Hippocampal formation (tissue), 2 donors: ENCODE measurements around the gene TNFSF15.

Experiments
- DNase-seq, 2 donors: peaks; one replicate each; lab custom pipeline; 2025; lab: John Stamatoyannopoulos, UW

Gene TNFSF15

GRCh38 chr9:114789006-114789405 lies 16.8 kb downstream of the TNFSF15 start:
- no peak for DNase-seq

GRCh38 chr9:114787781-114788498 lies 17.9 kb downstream of the TNFSF15 start:
- DNase-seq: no peak

- no peak for DNase-seq
These were observed 18.6 kb downstream of the TNFSF15 start for GRCh38 chr9:114787214-114787613.

- no peak for DNase-seq
These were observed 19.8 kb downstream of the TNFSF15 start for GRCh38 chr9:114785866-114786650.

- DNase-seq: no peak
These were observed 21.0 kb downstream of the TNFSF15 start for GRCh38 chr9:114784721-114785279.

- DNase-seq: no peak
These were observed 23.3 kb downstream of the TNFSF15 start for GRCh38 chr9:114782586-114782985.

- DNase-seq: no peak
These were observed 26.4 kb downstream of the TNFSF15 start for GRCh38 chr9:114779352-114779845.

GRCh38 chr9:114777821-114778609 lies 27.8 kb downstream of the TNFSF15 start:
- DNase-seq: no peak

GRCh38 chr9:114776683-114777399 lies 29.0 kb downstream of the TNFSF15 start:
- no peak for DNase-seq

GRCh38 chr9:114775981-114776380 lies 29.9 kb downstream of the TNFSF15 start:
- DNase-seq: no peak

GRCh38 chr9:114775121-114775520 lies 30.7 kb downstream of the TNFSF15 start:
- no peak for DNase-seq

- no peak for DNase-seq
These were observed 31.3 kb downstream of the TNFSF15 start for GRCh38 chr9:114774524-114774923.

- DNase-seq: no peak
These were observed 34.0 kb downstream of the TNFSF15 start for GRCh38 chr9:114771889-114772288.

GRCh38 chr9:114770991-114771390 lies 34.8 kb downstream of the TNFSF15 start:
- DNase-seq: no peak

GRCh38 chr9:114769624-114770023 lies 36.2 kb downstream of the TNFSF15 start:
- no peak for DNase-seq

GRCh38 chr9:114763220-114763619 lies 42.6 kb downstream of the TNFSF15 start:
- DNase-seq: no peak

- DNase-seq: no peak
These were observed 44.3 kb downstream of the TNFSF15 start for GRCh38 chr9:114761523-114761922.

- DNase-seq: no peak
These were observed 46.1 kb downstream of the TNFSF15 start for GRCh38 chr9:114759512-114760341.

GRCh38 chr9:114757984-114758383 lies 47.9 kb downstream of the TNFSF15 start:
- DNase-seq: no peak

GRCh38 chr9:114757395-114757794 lies 48.4 kb downstream of the TNFSF15 start:
- no peak for DNase-seq
